SJSA1 (cell line): ENCODE results near the gene ZNF197. TPM values are rescaled to one million over a fixed set of nuclear protein-coding genes. Genes with fewer than 3 reads are reported as not detected.
"Not testable (repeated sequence)": the region's sequence is repeated elsewhere in the genome, so short reads cannot be mapped to it uniquely, and the experiment has no call there.

Source experiments
- DNase-seq, 2 experiments: peaks; one replicate each; pipeline ENCODE4 v3.0.0-alpha.2; 2015 to 2020; ENCODE audit warnings: low spot score in 2 of 2, low read depth in 1 of 2
- H3K27ac ChIP-seq: fragments of 250-450 bp; sonication (Bioruptor Pico); 2 replicates; pipeline ENCODE4 v1.5.1; 2020; ENCODE audit warnings: mild to moderate bottlenecking, moderate library complexity
- H3K27me3 ChIP-seq: fragments of 250-450 bp; sonication (Bioruptor Pico); replicated peaks from 2 replicates; pipeline ENCODE4 v1.5.1; 2020; ENCODE audit warnings: mild to moderate bottlenecking, moderate library complexity
- H3K36me3 ChIP-seq: fragments of 250-450 bp; sonication (Bioruptor Pico); 2 replicates; pipeline ENCODE4 v1.5.1; 2020; ENCODE audit warnings: mild to moderate bottlenecking
- H3K4me1 ChIP-seq: fragments of 250-450 bp; sonication (Bioruptor Pico); replicated peaks from 2 replicates; pipeline ENCODE4 v1.6.1; 2021; ENCODE audit warnings: mild to moderate bottlenecking
- H3K4me3 ChIP-seq: fragments of 250-450 bp; sonication (Bioruptor Pico); 2 replicates; pipeline ENCODE4 v1.5.1; 2020; ENCODE audit warnings: mild to moderate bottlenecking
- H3K9me3 ChIP-seq: fragments of 250-450 bp; sonication (Bioruptor Pico); replicated peaks from 2 replicates; pipeline ENCODE4 v1.5.1; 2020; ENCODE audit warnings: mild to moderate bottlenecking
- total RNA-seq: library from RNA; depleted of rRNA; stranded (reverse); fragments of >200 nt; shearing (Covaris generic); gene quantifications from 2 replicates; pipeline ENCODE4 v1.2.3, GENCODE V29; 2014; rRNA removed

ZNF197 gene
- total RNA-seq = 12.4 and 13.1 TPM in 2 replicates

DNA sequence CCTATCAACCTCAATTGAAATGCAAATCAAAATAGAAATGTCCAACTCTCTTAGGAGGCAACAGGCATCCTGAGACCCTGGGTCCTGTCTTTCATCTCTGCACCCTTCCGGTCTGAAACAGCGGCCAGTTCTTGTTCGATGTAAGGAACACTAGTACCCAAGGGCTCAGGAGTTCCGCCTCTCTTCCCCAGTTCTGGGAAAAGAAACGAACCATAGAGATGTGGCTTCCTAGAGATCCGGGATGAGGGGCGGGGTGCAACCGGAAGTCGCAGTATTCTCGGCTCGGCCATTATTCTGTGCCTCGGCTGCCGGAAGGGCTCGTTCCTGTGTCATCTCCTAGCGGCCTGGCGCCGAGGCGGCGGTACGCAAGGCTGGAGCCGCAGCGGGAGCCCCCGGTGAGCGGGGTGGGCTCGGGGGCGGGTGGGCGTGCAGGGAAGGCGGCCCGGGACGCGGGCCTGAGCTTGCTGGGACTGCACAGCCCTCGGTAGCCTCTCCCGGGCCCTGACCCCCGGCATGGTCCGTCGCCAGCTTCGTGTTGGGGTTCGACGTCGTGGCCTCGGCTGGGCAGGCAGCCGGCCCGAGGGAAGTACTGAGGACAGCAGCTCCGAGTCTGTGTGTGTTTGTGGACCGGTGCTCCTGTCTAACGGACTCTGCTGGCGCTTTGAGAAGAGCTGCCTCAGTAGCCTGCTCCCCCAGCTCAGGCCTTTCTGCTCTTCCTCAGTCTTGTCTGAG lies at the start of gene ZNF197:
Gene ZNF197, plus strand, starts transcription at position 288 of the 732 bp plus-strand sequence. CDS start 4,119 bp downstream, outside the sequence.
- no peaks in the 10 kb centered on the region for H3K9me3 ChIP-seq
- peaks cover 18% of the 10 kb centered on the region for H3K36me3 ChIP-seq
- no peaks in the 10 kb centered on the region for H3K27me3 ChIP-seq
- DNase-seq = peak; percentile 78 to 87
- peak within 1 kb of the TSS; percentile 64 for H3K4me3 ChIP-seq
- H3K4me1 ChIP-seq = peaks cover 9% of the 10 kb centered on the region
- peak within 1 kb of the TSS; percentile 69 for H3K27ac ChIP-seq

DNA sequence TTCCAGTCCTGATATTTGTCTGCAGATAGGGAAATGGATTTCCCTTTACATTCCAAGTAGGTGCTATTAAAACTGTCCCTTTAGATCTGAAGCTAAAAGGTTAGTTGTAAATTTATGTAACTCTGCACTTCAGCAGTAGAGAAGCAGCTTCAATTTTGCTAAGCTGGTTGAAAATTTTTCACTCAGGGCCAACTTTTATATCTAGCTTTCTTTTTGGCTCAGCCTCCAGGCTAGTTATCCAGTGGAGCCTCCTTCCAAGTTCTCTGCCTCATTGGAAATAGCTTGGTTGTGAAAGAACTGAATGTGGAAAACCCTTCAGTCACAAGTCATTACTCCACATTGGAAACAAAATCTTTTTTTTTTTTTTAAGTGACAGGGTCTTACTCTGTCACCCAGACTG lies 48.2 kb upstream of the ZNF197 start:
- H3K27ac ChIP-seq = no peak overlapping the region

DNA sequence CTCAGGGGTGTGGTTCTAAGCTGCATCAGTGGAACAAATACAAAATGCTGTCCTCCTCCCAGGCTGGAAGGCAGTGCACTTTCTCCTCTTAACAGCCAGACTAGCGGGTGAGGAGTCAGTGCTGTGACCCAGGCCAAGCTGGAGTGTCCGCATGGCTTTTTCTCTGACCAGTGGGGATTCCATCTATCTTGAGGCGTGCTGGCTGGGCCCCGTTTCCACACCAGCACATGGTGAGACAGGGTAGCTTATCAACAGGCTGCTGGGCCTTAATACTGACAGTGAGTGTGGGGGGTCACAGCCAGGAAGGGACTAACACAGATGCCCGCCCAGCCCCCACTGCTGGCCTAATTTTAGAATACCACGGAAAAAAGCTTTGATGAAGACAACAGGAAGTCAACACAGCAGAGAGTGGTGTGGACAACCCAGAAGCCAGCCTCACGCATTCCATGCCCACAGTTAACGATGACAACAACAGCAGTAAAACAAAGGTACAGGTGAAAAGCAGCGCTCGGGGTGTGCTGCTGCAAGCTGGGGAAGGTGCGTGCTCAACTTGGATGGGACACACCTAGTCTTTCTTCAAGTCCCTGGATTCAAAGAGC lies 47.4 kb upstream of the ZNF197 start:
- not testable (repeated sequence) for H3K36me3 ChIP-seq

More for the DNA sequence above, 48.2 kb upstream of the ZNF197 start:
- Histone ChIP-seq H3K4me1 (no peaks in the 10 kb centered on the region), H3K4me3 (no peak overlapping the region), H3K27me3 (no peaks in the 10 kb centered on the region), H3K9me3 (no peaks in the 10 kb centered on the region), H3K36me3 (peaks cover 7% of the 10 kb centered on the region)
- no peak for DNase-seq

DNA sequence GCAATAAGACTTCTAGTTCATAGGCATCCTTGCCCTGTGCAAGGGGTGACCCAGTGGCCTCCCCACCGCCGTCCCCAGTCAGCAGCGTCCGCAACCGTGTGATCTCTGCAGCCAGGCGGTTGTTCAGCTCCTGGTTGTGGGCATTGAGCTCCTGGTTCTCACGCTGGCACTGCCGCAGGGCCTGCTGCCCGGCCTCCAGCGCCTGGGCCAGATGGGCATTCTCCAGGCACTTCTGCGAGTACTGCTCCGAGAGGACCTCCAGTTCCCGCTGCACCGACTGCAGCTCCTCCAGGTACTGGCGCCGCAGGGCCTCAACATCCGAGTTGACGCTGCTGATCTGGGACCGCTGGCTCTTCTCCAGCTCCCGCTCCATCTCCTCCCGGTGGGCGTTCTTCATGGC lies 46.5 kb upstream of the ZNF197 start:
- H3K4me3 ChIP-seq, H3K9me3 ChIP-seq, DNase-seq, H3K27ac ChIP-seq, H3K27me3 ChIP-seq, H3K36me3 ChIP-seq, H3K4me1 ChIP-seq: not testable (repeated sequence)

More for the DNA sequence above, 47.4 kb upstream of the ZNF197 start:
- not testable (repeated sequence) for H3K4me1 ChIP-seq, H3K27ac ChIP-seq, DNase-seq, H3K9me3 ChIP-seq, H3K27me3 ChIP-seq, H3K4me3 ChIP-seq

DNA sequence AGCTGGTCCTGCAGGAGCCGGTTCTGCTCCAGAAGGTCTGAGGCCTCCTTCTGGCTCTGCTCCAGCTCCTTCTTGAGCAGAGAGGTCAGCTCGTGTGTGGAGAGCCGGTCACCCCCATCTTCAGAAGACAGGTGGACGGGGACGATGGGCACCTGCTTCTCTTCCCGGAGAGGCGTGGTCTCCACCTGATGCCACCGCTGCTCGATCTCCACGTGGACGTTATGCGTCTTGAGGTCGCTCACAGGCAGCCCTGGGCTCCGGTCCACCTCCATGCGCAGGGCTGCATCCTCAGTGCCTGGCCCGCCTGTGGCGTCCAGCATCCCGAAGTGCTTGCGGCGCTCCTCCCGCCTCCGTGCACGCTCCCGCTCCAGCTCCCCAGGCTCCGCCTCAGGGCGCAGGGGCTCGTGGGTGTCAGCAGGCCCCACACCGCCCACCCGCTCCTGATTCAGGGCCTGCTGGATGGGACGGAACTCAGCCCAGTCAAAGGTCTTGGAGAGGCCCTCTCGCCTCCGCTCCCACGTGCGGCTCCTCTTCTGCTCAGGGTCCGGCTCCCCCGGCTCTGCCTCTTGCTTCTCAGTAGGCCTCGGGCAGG lies 45.8 kb upstream of the ZNF197 start:
- not testable (repeated sequence) for H3K4me1 ChIP-seq, H3K27ac ChIP-seq, H3K36me3 ChIP-seq, DNase-seq, H3K4me3 ChIP-seq, H3K9me3 ChIP-seq, H3K27me3 ChIP-seq

DNA sequence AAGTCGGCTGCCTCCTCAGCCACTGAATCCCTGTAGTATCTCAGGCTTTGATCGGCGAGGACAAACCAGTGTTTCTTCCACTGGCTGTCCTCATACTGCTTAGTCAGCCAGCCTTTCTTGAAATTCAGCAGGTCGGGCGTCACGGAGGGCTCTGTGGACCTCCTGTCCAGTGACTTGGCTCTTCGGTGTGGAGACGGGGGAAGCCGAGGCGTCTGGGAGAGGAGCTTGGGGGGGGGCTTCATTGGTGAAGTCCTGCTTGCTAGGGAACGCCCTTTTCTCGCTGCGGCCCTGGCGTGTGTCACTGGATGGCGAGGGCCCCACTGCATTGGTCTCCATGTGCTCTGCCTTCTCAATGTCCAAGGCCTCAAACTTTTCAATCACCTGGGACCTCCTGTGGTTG lies 45.1 kb upstream of the ZNF197 start:
- H3K4me3 ChIP-seq, H3K27me3 ChIP-seq, DNase-seq, H3K9me3 ChIP-seq, H3K4me1 ChIP-seq, H3K36me3 ChIP-seq, H3K27ac ChIP-seq: not testable (repeated sequence)

DNA sequence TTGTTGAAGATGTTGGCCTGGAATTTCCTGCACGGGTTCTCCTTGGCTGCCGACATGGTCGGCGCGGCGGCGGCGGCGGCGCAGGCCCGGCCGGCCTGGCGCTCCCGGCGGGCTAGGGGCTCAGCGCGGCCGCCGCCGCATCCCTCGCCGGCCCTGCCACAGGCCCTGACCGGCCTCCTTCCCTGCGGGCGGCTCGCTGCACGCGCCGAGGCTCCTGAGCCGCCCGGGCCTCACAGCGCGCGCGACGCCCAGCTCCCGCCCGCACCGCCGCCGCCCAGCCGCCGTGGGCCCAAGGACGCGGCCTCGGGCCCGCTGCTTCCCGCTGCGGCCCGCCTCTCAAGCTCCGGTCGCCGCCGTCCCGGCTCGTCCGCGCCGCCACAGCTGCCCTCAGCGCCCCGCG lies 43.9 kb upstream of the ZNF197 start:
- H3K4me1 ChIP-seq, H3K4me3 ChIP-seq, H3K36me3 ChIP-seq, H3K27me3 ChIP-seq, H3K27ac ChIP-seq, H3K9me3 ChIP-seq, DNase-seq: not testable (repeated sequence)

DNA sequence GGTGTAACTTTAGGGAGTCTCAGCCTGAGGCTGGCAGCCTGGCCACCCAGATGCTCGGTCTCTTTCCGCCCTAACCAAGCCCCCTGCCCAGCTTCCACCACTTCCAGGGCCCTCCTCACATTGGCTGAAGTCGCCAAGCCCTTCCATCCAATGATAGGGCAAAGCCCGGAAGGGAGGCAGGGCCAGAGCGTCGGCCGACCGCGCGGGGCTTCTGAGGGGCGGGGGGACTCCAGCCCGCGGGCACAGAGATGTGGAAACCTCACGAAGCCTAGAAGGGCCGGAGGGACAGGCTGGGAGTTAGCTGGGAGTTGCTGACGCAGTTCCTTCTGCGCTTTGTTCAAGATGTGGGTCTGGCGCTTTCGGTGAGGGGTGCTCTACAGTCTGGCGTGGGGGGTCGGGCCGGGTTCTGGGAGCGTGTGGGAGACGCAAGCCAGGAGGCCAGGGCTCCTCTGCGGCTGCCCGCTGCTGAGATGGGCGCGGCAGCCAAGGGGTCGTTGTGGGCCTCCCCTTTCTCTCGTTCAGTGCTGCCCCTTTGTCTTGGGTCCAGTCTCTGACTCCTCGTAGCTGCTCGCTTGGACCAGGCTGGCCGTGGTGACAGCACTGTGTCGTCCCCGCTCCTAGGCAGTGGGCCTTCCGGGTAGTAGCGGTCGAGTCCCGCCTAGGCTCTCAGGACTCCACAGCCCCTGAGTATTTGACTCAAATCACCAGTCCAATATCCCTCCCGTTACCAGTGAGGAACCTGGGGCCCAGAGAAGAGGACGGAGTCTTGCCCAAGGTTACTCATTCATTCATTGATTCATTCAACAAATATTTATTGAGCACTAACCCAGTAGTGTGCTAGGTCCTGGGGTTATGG lies 40.0 kb upstream of the ZNF197 start, which contains the start of gene ZNF660:
Gene ZNF660, plus strand, starts transcription at position 319 of the 856 bp plus-strand sequence. CDS start 9,230 bp downstream, outside the sequence.
- Histone ChIP-seq H3K4me3 (peak within 1 kb of the TSS; percentile 57), H3K9me3 (no peaks in the 10 kb centered on the region), H3K27me3 (no peaks in the 10 kb centered on the region), H3K4me1 (peaks cover 7% of the 10 kb centered on the region), H3K36me3 (peaks cover 29% of the 10 kb centered on the region), H3K27ac (peak within 1 kb of the TSS; percentile 72)
- DNase-seq = peak; percentile 71

DNA sequence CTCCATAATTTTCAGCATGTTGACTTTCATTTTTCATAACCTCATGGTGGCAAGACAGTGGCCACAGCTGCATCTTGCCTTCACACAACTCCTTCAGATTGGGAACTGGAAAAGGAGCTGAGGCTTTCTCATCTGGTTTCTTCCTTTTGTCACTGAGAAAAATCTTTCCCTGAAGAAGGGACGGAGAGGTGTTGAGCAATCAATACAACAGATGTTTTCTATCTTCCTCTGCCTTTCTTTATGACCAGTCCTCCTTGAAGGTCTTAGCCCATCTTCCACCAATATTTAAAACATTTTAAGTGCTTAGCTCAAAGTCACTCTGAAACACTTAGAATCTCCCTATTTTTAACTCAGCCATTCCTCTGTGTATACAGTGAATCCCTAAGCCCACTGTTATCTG lies 28.2 kb upstream of the ZNF197 start:
- DNase-seq = no peak
- Histone ChIP-seq H3K4me1 (no peaks in the 10 kb centered on the region), H3K9me3 (peaks cover 17% of the 10 kb centered on the region; the same call in 1 of the 2 replicates), H3K4me3 (no peak overlapping the region), H3K27ac (no peak overlapping the region), H3K36me3 (peaks cover 40% of the 10 kb centered on the region), H3K27me3 (no peaks in the 10 kb centered on the region)

DNA sequence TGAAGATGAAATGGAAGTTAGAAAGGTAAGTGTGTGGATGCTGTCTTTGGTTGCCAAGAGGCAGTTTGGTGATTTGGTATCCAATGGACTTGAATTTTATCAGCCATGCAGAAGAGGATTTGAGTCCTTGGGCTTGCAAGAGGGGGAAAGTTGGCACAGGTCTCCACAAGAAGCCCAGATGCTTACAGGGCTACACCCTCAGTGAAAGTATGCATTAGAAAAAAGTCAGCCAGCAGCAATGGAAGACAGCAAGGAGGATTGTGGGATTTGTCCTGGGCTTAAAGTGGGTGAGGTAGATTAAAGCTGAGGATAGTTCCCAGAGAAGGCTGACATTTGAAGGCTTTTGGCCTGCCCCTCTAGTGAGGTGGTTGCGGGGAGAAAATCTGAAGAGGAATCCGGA lies 23.1 kb upstream of the ZNF197 start:
- Histone ChIP-seq H3K27ac (no peak overlapping the region), H3K9me3 (no peaks in the 10 kb centered on the region; the same call in 1 of the 2 replicates)

DNA sequence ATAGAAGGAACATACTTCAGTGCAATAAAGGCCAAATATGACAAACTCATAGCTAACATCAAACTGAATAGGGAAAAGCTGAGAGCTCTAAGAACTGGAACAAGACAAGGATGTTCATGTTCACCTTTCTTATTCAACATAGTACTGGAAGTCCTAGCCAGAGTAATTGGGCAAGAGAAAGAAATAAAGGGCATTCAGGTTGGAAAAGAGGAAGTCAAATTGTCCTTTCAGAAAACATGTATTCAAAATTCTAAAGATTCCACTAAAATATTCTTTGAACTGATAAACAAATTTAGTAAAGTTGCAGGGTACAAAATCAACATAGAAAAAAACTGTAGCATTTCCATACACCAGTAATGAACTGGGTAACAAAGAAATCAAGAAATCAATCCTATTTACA lies 12.2 kb upstream of the ZNF197 start:
- no peaks in the 10 kb centered on the region for H3K9me3 ChIP-seq
- no peaks in the 10 kb centered on the region for H3K4me1 ChIP-seq
- no peaks in the 10 kb centered on the region for H3K36me3 ChIP-seq
- H3K4me3 ChIP-seq = no peak overlapping the region
- H3K27ac ChIP-seq = no peak overlapping the region
- no peaks in the 10 kb centered on the region for H3K27me3 ChIP-seq
- no peak for DNase-seq

More for the DNA sequence above, 23.1 kb upstream of the ZNF197 start:
- no peaks in the 10 kb centered on the region for H3K27me3 ChIP-seq
- peaks cover 5% of the 10 kb centered on the region; the same call in 1 of the 2 replicates for H3K36me3 ChIP-seq
- no peak overlapping the region for H3K4me3 ChIP-seq
- no peaks in the 10 kb centered on the region for H3K4me1 ChIP-seq
- DNase-seq = no peak

DNA sequence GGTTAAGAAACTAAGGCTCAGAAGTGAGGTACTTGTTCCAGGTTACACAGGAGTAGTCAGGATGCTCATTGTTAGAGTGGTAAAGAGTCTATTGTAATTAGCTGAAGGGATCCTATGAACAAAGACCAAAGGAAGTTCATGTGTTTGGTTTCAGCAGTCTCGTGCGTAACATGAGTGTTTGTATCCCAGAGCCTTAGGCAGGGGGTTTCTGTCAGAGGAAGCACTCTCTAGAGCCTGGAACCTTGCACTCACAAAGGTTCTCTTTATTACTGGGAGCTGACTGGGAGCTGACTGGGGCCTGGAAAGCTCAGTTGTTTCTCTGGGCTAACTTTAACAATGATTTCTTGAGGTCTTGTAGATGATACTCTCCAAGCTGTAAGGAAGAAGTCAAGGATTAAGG lies 3.9 kb downstream of the ZNF197 start:
- no peak overlapping the region for H3K4me3 ChIP-seq
- no peak overlapping the region for H3K27ac ChIP-seq
- peaks cover 9% of the 10 kb centered on the region for H3K4me1 ChIP-seq
- DNase-seq = no peak
- no peaks in the 10 kb centered on the region for H3K9me3 ChIP-seq
- peaks cover 33% of the 10 kb centered on the region for H3K36me3 ChIP-seq
- no peaks in the 10 kb centered on the region for H3K27me3 ChIP-seq

DNA sequence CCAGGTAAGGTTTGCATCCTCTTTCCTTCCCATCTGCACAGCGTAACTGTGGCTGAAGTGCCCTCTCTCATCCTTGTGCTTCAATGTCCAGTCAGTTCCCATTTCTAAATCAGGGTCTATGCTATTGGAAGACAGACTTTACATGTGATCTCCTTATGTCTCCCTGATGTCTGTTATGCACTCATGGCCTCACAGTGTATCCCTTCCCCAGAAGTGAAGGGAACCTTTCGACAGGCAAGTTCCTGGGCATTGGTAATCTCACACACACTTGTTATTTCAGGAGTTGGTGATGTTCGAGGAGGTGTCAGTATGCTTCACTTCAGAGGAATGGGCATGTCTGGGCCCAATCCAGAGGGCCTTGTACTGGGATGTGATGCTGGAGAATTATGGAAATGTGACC lies 7.4 kb downstream of the ZNF197 start:
- H3K4me3 ChIP-seq = no peak overlapping the region
- H3K36me3 ChIP-seq = peaks cover 52% of the 10 kb centered on the region
- no peak for DNase-seq
- no peak overlapping the region for H3K27ac ChIP-seq
- no peaks in the 10 kb centered on the region for H3K4me1 ChIP-seq
- H3K27me3 ChIP-seq = no peaks in the 10 kb centered on the region
- H3K9me3 ChIP-seq = no peaks in the 10 kb centered on the region
